Neural crest cell (in vitro differentiated cells): ENCODE results near the gene NT5DC3. TPM values are rescaled to one million over a fixed set of nuclear protein-coding genes. Genes with fewer than 3 reads are reported as not detected.

Experiments
- DNase-seq: peaks from one replicate; pipeline ENCODE4 v3.0.0; 2021; ENCODE audit warnings: low read depth, mixed read lengths, low spot score
- H3K27ac Mint-ChIP-seq: one replicate; pipeline ENCODE4 v1.8.0; 2021; ENCODE audit warnings: mild to moderate bottlenecking, mixed read lengths; ENCODE audit not compliant: unreplicated experiment
- H3K27me3 Mint-ChIP-seq: 2 replicates; pipeline ENCODE4 v1.8.0; 2021; ENCODE audit warnings: low read depth, mild to moderate bottlenecking, mixed read lengths
- H3K36me3 Mint-ChIP-seq: 2 replicates; pipeline ENCODE4 v1.8.0; 2021; ENCODE audit warnings: low read depth, mild to moderate bottlenecking, mixed read lengths
- H3K4me1 Mint-ChIP-seq: 2 replicates; pipeline ENCODE4 v1.8.0; 2021; ENCODE audit warnings: mixed read lengths
- H3K4me3 Mint-ChIP-seq: one replicate; pipeline ENCODE4 v1.8.0; 2021; ENCODE audit warnings: mild to moderate bottlenecking, mixed read lengths
- H3K9me3 Mint-ChIP-seq: 2 replicates; pipeline ENCODE4 v1.8.0; 2021; ENCODE audit warnings: mixed read lengths
- CTCF ChIP-seq: fragments of 200-600 bp; sonication (generic); conservative IDR thresholded peaks from 2 replicates; pipeline ENCODE4 v1.5.0; 2021; ENCODE audit warnings: antibody characterized with exemption, mild to moderate bottlenecking
- total RNA-seq: library from RNA; stranded (reverse); gene quantifications from 2 replicates; pipeline ENCODE4 v1.2.1, GENCODE V29; 2021

NT5DC3 gene
- total RNA-seq, 1 donor from 2014 or later, result 14.4 TPM

DNA sequence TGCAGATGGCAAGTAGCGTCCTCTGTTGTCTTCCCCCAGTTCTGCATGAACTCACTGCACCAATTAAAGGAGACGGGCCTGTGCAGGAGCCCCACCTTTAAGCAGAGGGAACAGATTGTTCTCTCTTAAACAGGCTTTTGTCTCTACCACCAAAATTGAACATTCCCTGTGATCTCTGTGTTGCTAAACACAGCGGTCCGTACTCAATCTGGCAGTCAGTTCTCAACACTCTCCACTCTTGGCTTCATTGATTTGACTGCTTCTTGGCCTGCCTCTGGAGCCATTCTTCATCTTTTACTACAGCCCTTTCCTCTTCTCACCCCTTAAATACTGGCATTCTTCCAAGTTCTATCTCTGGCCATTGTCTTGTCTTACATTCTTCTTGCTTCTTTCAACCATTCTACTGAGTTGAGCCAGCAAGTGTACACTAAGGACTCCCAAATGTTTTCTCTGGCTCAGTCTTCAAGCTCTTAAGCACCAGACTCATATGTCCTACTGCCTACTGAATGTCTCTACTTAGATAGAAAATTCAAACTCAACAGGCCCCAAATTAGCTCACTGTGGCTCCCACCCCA, 8.0 kb upstream of the NT5DC3 start:
- no peaks in the 10 kb centered on the region for H3K9me3 Mint-ChIP-seq
- no peak overlapping the region for H3K4me3 Mint-ChIP-seq
- H3K4me1 Mint-ChIP-seq, result peaks cover 28% of the 10 kb centered on the region
- TF ChIP-seq CTCF, result no peak
- H3K27ac Mint-ChIP-seq, result no peak overlapping the region
- H3K36me3 Mint-ChIP-seq, result no peaks in the 10 kb centered on the region
- no peak for DNase-seq
- H3K27me3 Mint-ChIP-seq, result no peaks in the 10 kb centered on the region

GRCh38 chr12:103848143-103848542, 7.1 kb upstream of the NT5DC3 start:
- Mint-ChIP-seq H3K4me1 (peaks cover 28% of the 10 kb centered on the region), H3K27ac (no peak overlapping the region), H3K9me3 (no peaks in the 10 kb centered on the region), H3K36me3 (no peaks in the 10 kb centered on the region), H3K27me3 (no peaks in the 10 kb centered on the region), H3K4me3 (no peak overlapping the region)
- TF ChIP-seq CTCF, result no peak
- no peak for DNase-seq

- DNase-seq, result no peak
- H3K9me3 Mint-ChIP-seq, result no peaks in the 10 kb centered on the region
- no peak overlapping the region for H3K4me3 Mint-ChIP-seq
- peaks cover 22% of the 10 kb centered on the region for H3K4me1 Mint-ChIP-seq
- peaks cover 4% of the 10 kb centered on the region for H3K27me3 Mint-ChIP-seq
- no peaks in the 10 kb centered on the region for H3K36me3 Mint-ChIP-seq
- no peak overlapping the region for H3K27ac Mint-ChIP-seq
- TF ChIP-seq CTCF, result no peak
These were observed 5.4 kb upstream of the NT5DC3 start for GRCh38 chr12:103846415-103846814.

DNA sequence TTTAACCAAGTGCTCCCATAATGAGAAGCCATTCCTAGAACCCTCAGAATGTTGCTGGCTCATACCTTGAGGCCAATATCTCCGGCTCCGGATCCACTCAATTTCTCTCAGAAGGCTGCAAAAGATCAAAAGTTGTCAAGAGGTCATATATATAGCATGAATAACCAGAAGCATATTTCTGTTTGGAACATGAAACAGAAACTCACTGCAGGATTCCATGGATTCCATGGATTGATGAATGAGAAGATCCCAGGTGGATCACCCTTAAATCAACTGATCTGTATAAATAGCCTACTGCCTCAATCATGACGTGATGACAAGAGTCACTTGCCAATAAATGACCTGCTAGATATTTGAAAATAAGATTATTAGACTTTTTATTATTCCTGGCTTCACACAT, 3.3 kb upstream of the NT5DC3 start:
- Mint-ChIP-seq H3K27me3 (peaks cover 16% of the 10 kb centered on the region), H3K9me3 (no peaks in the 10 kb centered on the region), H3K4me1 (peaks cover 23% of the 10 kb centered on the region), H3K27ac (no peak overlapping the region), H3K36me3 (no peaks in the 10 kb centered on the region), H3K4me3 (peak overlapping the region; percentile 24)
- no peak for DNase-seq
- TF ChIP-seq CTCF, result no peak

GRCh38 chr12:103841690-103842584, 903 bp upstream of the NT5DC3 start:
- H3K9me3 Mint-ChIP-seq, result no peaks in the 10 kb centered on the region
- no peak for DNase-seq
- H3K4me1 Mint-ChIP-seq, result peaks cover 25% of the 10 kb centered on the region

More at GRCh38 chr12:103841690-103842584, 903 bp upstream of the NT5DC3 start:
- TF ChIP-seq CTCF, result peak; percentile 5
- Mint-ChIP-seq H3K27ac (peak overlapping the region; percentile 84), H3K27me3 (peaks cover 16% of the 10 kb centered on the region), H3K4me3 (peak overlapping the region; percentile 99), H3K36me3 (peaks cover 5% of the 10 kb centered on the region)
